Nucleus accumbens (tissue), 56 donors: ENCODE results near the gene CCDC197.

Experiments
- DNase-seq, 56 donors: peaks; one replicate each; lab custom pipeline; 2025; lab: John Stamatoyannopoulos, UW

The CCDC197 gene

GRCh38 chr14:93997082-93997481, at the start of gene CCDC197:
Gene CCDC197, plus strand, starts transcription at chr14:93997301. Its CDS starts 831 bp downstream, at chr14:93998132.
- no peak for DNase-seq

GRCh38 chr14:93949511-93950075, 47.5 kb upstream of the CCDC197 start:
- no peak for DNase-seq

- no peak for DNase-seq
These were observed 46.0 kb upstream of the CCDC197 start for GRCh38 chr14:93950948-93951634.

- DNase-seq, result no peak
These were observed 45.2 kb upstream of the CCDC197 start for GRCh38 chr14:93951635-93952540.

GRCh38 chr14:93952829-93953228, 44.3 kb upstream of the CCDC197 start:
- no peak for DNase-seq

- DNase-seq, result no peak
These were observed 43.8 kb upstream of the CCDC197 start for GRCh38 chr14:93953263-93953662.

- DNase-seq, result no peak
These were observed 43.2 kb upstream of the CCDC197 start for GRCh38 chr14:93953739-93954515.

- no peak for DNase-seq
These were observed 42.6 kb upstream of the CCDC197 start for GRCh38 chr14:93954516-93954830.

GRCh38 chr14:93954900-93955849, 41.9 kb upstream of the CCDC197 start:
- peak in 1 of 56 donors; percentile 17 for DNase-seq

- no peak for DNase-seq
These were observed 41.1 kb upstream of the CCDC197 start for GRCh38 chr14:93955850-93956481.

- DNase-seq, result no peak
These were observed 40.4 kb upstream of the CCDC197 start for GRCh38 chr14:93956514-93957332.

- no peak for DNase-seq
These were observed 39.8 kb upstream of the CCDC197 start for GRCh38 chr14:93957333-93957710.

GRCh38 chr14:93957751-93958566, 39.1 kb upstream of the CCDC197 start:
- DNase-seq, result no peak

GRCh38 chr14:93958567-93959238, 38.4 kb upstream of the CCDC197 start:
- no peak for DNase-seq

GRCh38 chr14:93959239-93960107, 37.6 kb upstream of the CCDC197 start:
- peak in 3 of 56 donors; percentile 17 to 66 (median 25) for DNase-seq

GRCh38 chr14:93960108-93960475, 37.0 kb upstream of the CCDC197 start:
- no peak for DNase-seq
